ENCODE measurements around the gene STAC. TPM values are rescaled to one million over a fixed set of nuclear protein-coding genes. Genes with fewer than 3 reads are reported as not detected.

Gene STAC
- total RNA-seq = 0.85 and 7.7 TPM in 2 replicates

GRCh38 chr3:36380221-36381031 lies at the start of gene STAC:
Gene STAC (plus strand): TSS chr3:36380504. CDS start chr3:36380644, 140 bp downstream.

